H1 (cell line): Measurements from ENCODE around the gene ARHGAP32. TPM values are rescaled to one million over a fixed set of nuclear protein-coding genes. Genes with fewer than 3 reads are reported as not detected.

Experiments used
- CTCF ChIA-PET: fragments of 300-600 bp; sonication (Branson Sonifier 250); formaldehyde crosslinking; loops from one replicate; lab custom pipeline; 2021; ENCODE audit not compliant: partially characterized antibody; lab: Charles Lee
- POLR2A ChIA-PET: fragments of 300-600 bp; sonication (Branson Sonifier 250); formaldehyde crosslinking; loops from one replicate; lab custom pipeline; 2021; ENCODE audit warnings: inconsistent platforms; ENCODE audit not compliant: partially characterized antibody; lab: Charles Lee
- DNase-seq, 2 experiments: peaks; one replicate each; pipeline versions ENCODE4 v3.0.0 to v3.0.0-alpha.2; 2010 to 2022; ENCODE audit warnings: low spot score in 2 of 2, low read depth in 1 of 2, mixed read lengths in 1 of 2
- FAIRE-seq: peaks from 2 replicates; lab custom pipeline; 2011; peaks lifted over from hg19 to GRCh38; lab: Jason Lieb, UNC
- H2AFZ ChIP-seq: 2 replicates; pipeline ENCODE4 v1.8.1; 2012; ENCODE audit warnings: low read length, inconsistent platforms
- H2AK5ac ChIP-seq: 2 replicates; pipeline ENCODE4 v1.6.1; 2013; ENCODE audit warnings: low read depth, low read length
- H2BK120ac ChIP-seq: replicated peaks from 2 replicates; pipeline ENCODE3; 2013; ENCODE audit warnings: low read depth, low read length, inconsistent platforms
- H2BK12ac ChIP-seq: 2 replicates; pipeline ENCODE4 v1.6.1; 2013; ENCODE audit warnings: low read depth, low read length
- H2BK15ac ChIP-seq: 2 replicates; pipeline ENCODE4 v1.6.1; 2013; ENCODE audit warnings: low read length
- H2BK20ac ChIP-seq: 2 replicates; pipeline ENCODE4 v1.6.1; 2013; ENCODE audit warnings: low read length
- H2BK5ac ChIP-seq: 2 replicates; pipeline ENCODE4 v1.6.1; 2013; ENCODE audit warnings: low read depth, low read length
- H3K14ac ChIP-seq: 2 replicates; pipeline ENCODE4 v1.6.1; 2013; ENCODE audit warnings: inconsistent platforms; ENCODE audit not compliant: insufficient read length
- H3K18ac ChIP-seq: 2 replicates; pipeline ENCODE4 v1.6.1; 2013; ENCODE audit warnings: low read length; ENCODE audit errors: extremely low read depth
- H3K23ac ChIP-seq: 2 replicates; pipeline ENCODE4 v1.6.1; 2013; ENCODE audit warnings: inconsistent platforms; ENCODE audit not compliant: insufficient read length
- H3K23me2 ChIP-seq: 2 replicates; pipeline ENCODE4 v1.6.1; 2013; ENCODE audit warnings: low read depth, low read length
- H3K27ac ChIP-seq: 2 replicates; pipeline ENCODE4 v1.6.1; 2011; ENCODE audit warnings: low read depth, low read length, inconsistent platforms
- H3K27me3 ChIP-seq, 4 experiments: replicated peaks in 1 of 4; 1 replicate in 1 of 4; 2 replicates in 3 of 4; pipeline versions ENCODE4 v1.6.1 to v1.8.1; 2011 to 2013; ENCODE audit warnings: low read length in 3 of 4, mild to moderate bottlenecking in 3 of 4, inconsistent platforms in 2 of 4, mixed read lengths in 2 of 4, moderate library complexity in 1 of 4; ENCODE audit not compliant: control insufficient read depth in 3 of 4, insufficient read depth in 3 of 4; ENCODE audit errors: extremely low read depth in 1 of 4
- H3K36me3 ChIP-seq, 4 experiments: 2 replicates each; pipeline versions ENCODE4 v1.6.1 to v1.8.1; 2011 to 2013; ENCODE audit warnings: mild to moderate bottlenecking in 4 of 4, low read length in 3 of 4, moderate library complexity in 2 of 4, control low read depth in 1 of 4, inconsistent platforms in 1 of 4; ENCODE audit not compliant: insufficient read depth in 4 of 4, control insufficient read depth in 2 of 4
- H3K4ac ChIP-seq: replicated peaks from 2 replicates; pipeline ENCODE3; 2013; ENCODE audit warnings: low read length, low read depth, mixed read lengths, inconsistent platforms; ENCODE audit not compliant: insufficient read length
- H3K4me1 ChIP-seq, 4 experiments: replicated peaks in 1 of 4; 1 replicate in 1 of 4; 2 replicates in 3 of 4; pipeline versions ENCODE4 v1.6.1 to v1.8.1; 2011 to 2013; ENCODE audit warnings: low read length in 3 of 4, inconsistent platforms in 2 of 4, mixed read lengths in 1 of 4; ENCODE audit not compliant: insufficient read depth in 4 of 4, control insufficient read depth in 3 of 4
- H3K4me2 ChIP-seq, 2 experiments: 2 replicates each; pipeline versions ENCODE4 v1.6.1 to v1.8.1; 2011 to 2013; ENCODE audit warnings: low read depth in 2 of 2, low read length in 2 of 2, control low read depth in 1 of 2, inconsistent platforms in 1 of 2, mild to moderate bottlenecking in 1 of 2; ENCODE audit not compliant: insufficient read depth in 1 of 2
- H3K4me3 ChIP-seq, 4 experiments: fragments of 200-600, 300-600 bp in 1 of 4; sonication (generic), shearing (Covaris generic), sonication (Bioruptor Twin) in 1 of 4; 2 replicates each; pipeline versions ENCODE4 v1.5.1 to v1.8.1; 2011 to 2016; ENCODE audit warnings: low read length in 4 of 4, low read depth in 3 of 4, control low read depth in 2 of 4, inconsistent platforms in 2 of 4, mild to moderate bottlenecking in 2 of 4, mixed read lengths in 1 of 4, moderate library complexity in 1 of 4; ENCODE audit not compliant: insufficient read depth in 2 of 4; ENCODE audit errors: extremely low read depth in 1 of 4
- H3K56ac ChIP-seq: replicated peaks from 2 replicates; pipeline ENCODE3; 2013; ENCODE audit warnings: low read depth, mild to moderate bottlenecking, mixed read lengths, low read length, inconsistent platforms; ENCODE audit not compliant: insufficient read length
- H3K79me1 ChIP-seq: 2 replicates; pipeline ENCODE4 v1.6.1; 2013; ENCODE audit warnings: low read depth, low read length, control low read depth
- H3K79me2 ChIP-seq, 2 experiments: 2 replicates each; pipeline versions ENCODE4 v1.6.1 to v1.8.1; 2012 to 2013; ENCODE audit warnings: low read length in 2 of 2, mild to moderate bottlenecking in 2 of 2, inconsistent platforms in 1 of 2; ENCODE audit not compliant: insufficient read depth in 2 of 2, control insufficient read depth in 1 of 2
- H3K9ac ChIP-seq, 4 experiments: replicated peaks in 1 of 4; 1 replicate in 1 of 4; 2 replicates in 3 of 4; pipeline versions ENCODE4 v1.6.1 to v1.8.1; 2011 to 2013; ENCODE audit warnings: low read depth in 3 of 4, low read length in 3 of 4, control low read depth in 2 of 4, mild to moderate bottlenecking in 2 of 4, moderate library complexity in 2 of 4, inconsistent platforms in 1 of 4; ENCODE audit errors: extremely low read depth in 1 of 4
- H3K9me3 ChIP-seq, 2 experiments: 2 replicates each; pipeline versions ENCODE4 v1.6.1 to v1.8.1; 2012 to 2013; ENCODE audit warnings: mild to moderate bottlenecking in 2 of 2, moderate library complexity in 2 of 2, control low read depth in 1 of 2, inconsistent platforms in 1 of 2, low read depth in 1 of 2, low read length in 1 of 2, mixed read lengths in 1 of 2; ENCODE audit not compliant: insufficient read depth in 2 of 2
- H4K20me1 ChIP-seq, 2 experiments: replicated peaks in 1 of 2; 2 replicates each; pipeline versions ENCODE3 to v1.8.1; 2011 to 2013; ENCODE audit warnings: inconsistent platforms in 2 of 2, low read length in 2 of 2, mild to moderate bottlenecking in 1 of 2; ENCODE audit not compliant: insufficient read depth in 2 of 2, control insufficient read depth in 1 of 2
- H4K5ac ChIP-seq: 2 replicates; pipeline ENCODE4 v1.6.1; 2013; ENCODE audit warnings: low read length, low read depth, mixed read lengths, inconsistent platforms; ENCODE audit not compliant: insufficient read length
- H4K8ac ChIP-seq: 2 replicates; pipeline ENCODE4 v1.8.0; 2013; ENCODE audit warnings: mild to moderate bottlenecking, moderate library complexity, low read length, inconsistent platforms; ENCODE audit not compliant: insufficient read depth; ENCODE audit errors: extremely low read depth
- H4K91ac ChIP-seq: replicated peaks from 2 replicates; pipeline ENCODE3; 2013; ENCODE audit warnings: low read length, mixed read lengths, inconsistent platforms; ENCODE audit not compliant: insufficient read length
- BCL11A ChIP-seq, 2 experiments: IDR thresholded peaks; one replicate each; pipeline ENCODE4 v1.6.1; 2011; ENCODE audit warnings: low read depth in 2 of 2, low read length in 2 of 2, mild to moderate bottlenecking in 2 of 2
- CEBPB ChIP-seq: IDR thresholded peaks from 2 replicates; pipeline ENCODE4 v1.6.1; 2012; ENCODE audit warnings: low read depth, low read length
- CHD2 ChIP-seq: IDR thresholded peaks from 2 replicates; pipeline ENCODE4 v1.6.1; 2012; ENCODE audit warnings: low read length, improper control_type of control experiment
- CTBP2 ChIP-seq: IDR thresholded peaks from 2 replicates; pipeline ENCODE4 v1.7.0; 2011; ENCODE audit warnings: borderline replicate concordance, mild to moderate bottlenecking, moderate library complexity, mixed read lengths, low read length; ENCODE audit not compliant: insufficient read depth, insufficient read length
- GTF2F1 ChIP-seq: IDR thresholded peaks from 2 replicates; pipeline ENCODE4 v1.6.1; 2012; ENCODE audit warnings: low read depth, low read length, improper control_type of control experiment, borderline replicate concordance
- HDAC6 ChIP-seq: IDR thresholded peaks from one replicate; pipeline ENCODE4 v1.7.1; 2012; ENCODE audit warnings: low read depth, mild to moderate bottlenecking, inconsistent platforms, low read length, moderate library complexity
- POLR2A ChIP-seq, 2 experiments: IDR thresholded peaks; 1 replicate in 1 of 2; 2 replicates in 1 of 2; pipeline ENCODE4 v1.6.1; 2011; ENCODE audit warnings: low read depth in 2 of 2, low read length in 2 of 2, mild to moderate bottlenecking in 2 of 2; ENCODE audit errors: control extremely low read depth in 1 of 2
- POLR2AphosphoS5 ChIP-seq: IDR thresholded peaks from 2 replicates; pipeline ENCODE4 v1.6.1; 2011; ENCODE audit warnings: low read depth, low read length
- POU5F1 ChIP-seq: IDR thresholded peaks from 2 replicates; pipeline ENCODE4 v1.6.1; 2011; ENCODE audit warnings: low read depth, mild to moderate bottlenecking, low read length, moderate library complexity
- TAF1 ChIP-seq: IDR thresholded peaks from 2 replicates; pipeline ENCODE4 v1.6.1; 2011; ENCODE audit warnings: mild to moderate bottlenecking, low read depth, low read length
- TEAD4 ChIP-seq: IDR thresholded peaks from 2 replicates; pipeline ENCODE4 v1.6.1; 2012; ENCODE audit warnings: low read depth, low read length, inconsistent platforms, mixed read lengths
- ZNF274 ChIP-seq: IDR thresholded peaks from 2 replicates; pipeline ENCODE4 v1.7.0; 2012; ENCODE audit warnings: low read length, borderline replicate concordance; ENCODE audit errors: extremely low read depth
- WGBS, 2 experiments: shearing (Covaris generic) in 1 of 2; methylation state at CpG; one replicate each; pipeline versions ENCODE4 v1.1.6 to v1.1.7; 2013 to 2015; ENCODE audit warnings: low lambda C conversion rate in 2 of 2, mixed read lengths in 2 of 2, inconsistent platforms in 1 of 2, low coverage in 1 of 2, missing lambda C conversion rate in 1 of 2; ENCODE audit not compliant: insufficient replicate concordance in 2 of 2, insufficient coverage in 1 of 2, insufficient read length in 1 of 2; ENCODE audit errors: extremely low coverage in 1 of 2, missing lambda C conversion rate in 1 of 2; 5-methylcytosine and 5-hydroxymethylcytosine counted together
- polyA plus RNA-seq, 7 experiments: library from polyadenylated mRNA; depleted of rRNA in 3 of 7; stranded (reverse) in 5 of 7; unstranded in 2 of 7; fragments of >200 nt in 5 of 7; fragments of 200-250 nt in 2 of 7; gene quantifications; 1 replicate in 5 of 7; 2 replicates in 1 of 7; 4 replicates in 1 of 7; pipeline versions ENCODE4 v1.2.1 to v1.2.3, GENCODE V29; 2011 to 2013; ENCODE audit warnings: missing spikeins in 2 of 7, mixed read lengths in 2 of 7
- total RNA-seq: library from RNA; stranded (reverse); fragmentation: NEBNext Ultra II Directional; extraction: Animal tissue kit (Norgen Biotek cat#: 25700); gene quantifications from 2 replicates; pipeline ENCODE4 v1.2.1, GENCODE V29; 2021
- TF ChIP-seq, protein P1 (sequence below), 3 experiments: IDR thresholded peaks; 1 replicate in 2 of 3; 2 replicates in 1 of 3; pipeline versions ENCODE4 v1.5.1 to v1.6.1; 2011; ENCODE audit warnings: low read length in 3 of 3, mild to moderate bottlenecking in 3 of 3, inconsistent platforms in 2 of 3, low read depth in 1 of 3, moderate library complexity in 1 of 3; ENCODE audit not compliant: insufficient read depth in 1 of 3; ENCODE audit errors: control extremely low read depth in 1 of 3

ARHGAP32 gene
- total and polyA plus RNA-seq, 2 of the 8 experiments (the other 6 are each of a cell fraction or from before 2014, with no cell fraction given), result 13.7 to 30.0 TPM

DNA sequence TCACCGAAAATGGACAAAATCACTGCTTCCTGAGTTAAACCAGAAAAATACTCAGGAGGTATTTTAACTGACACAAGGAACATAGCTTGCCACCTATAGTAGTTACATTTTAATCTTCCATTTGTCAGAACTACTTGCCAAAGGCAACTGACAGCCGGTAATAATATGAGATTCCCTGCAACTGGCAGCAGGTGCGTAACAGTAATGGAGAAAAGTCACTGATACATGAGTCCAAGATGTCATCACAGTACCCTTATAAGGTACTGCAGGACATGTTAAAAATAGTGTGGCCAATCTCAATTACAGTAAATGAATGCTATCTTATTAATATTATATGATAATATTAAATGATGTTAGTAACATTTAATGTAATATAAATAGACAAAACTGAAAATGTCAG lies 21.1 kb upstream of the ARHGAP32 start:
- Histone ChIP-seq H3K79me1 (no peaks in the 10 kb centered on the region; the same call in 1 of the 2 replicates), H4K20me1 (no peaks in the 10 kb centered on the region), H3K14ac (no peak overlapping the region), H3K56ac (no peak overlapping the region), H2BK12ac (no peak overlapping the region), H3K9me3 (no peaks in the 10 kb centered on the region), H2BK120ac (no peak overlapping the region), H2AK5ac (no peak overlapping the region), H3K36me3 (no peaks in the 10 kb centered on the region), H2AFZ (no peak overlapping the region), H3K4ac (no peak overlapping the region), H3K27me3 (no peaks in the 10 kb centered on the region), H3K79me2 (peaks cover 0 to 57% of the 10 kb centered on the region in 2 experiments; a peak in 3 of 4 replicates), H3K27ac (no peak overlapping the region), H2BK15ac (no peak overlapping the region), H3K23ac (no peak overlapping the region), H2BK5ac (no peak overlapping the region), H3K9ac (no peak overlapping the region), H4K8ac (no peak overlapping the region), H3K4me3 (no peak overlapping the region), H3K23me2 (no peaks in the 10 kb centered on the region), H2BK20ac (no peak overlapping the region), H4K91ac (no peak overlapping the region), H3K4me1 (peaks cover 5 to 37% (median 21%) of the 10 kb centered on the region in 4 experiments; a peak in 5 of 7 replicates), H3K18ac (no peak overlapping the region), H3K4me2 (no peak overlapping the region), H4K5ac (no peak overlapping the region)
- DNase-seq (no peak), FAIRE-seq (no peak)
- 86% methylated on average over 3 of the region's 3 CpGs; no CpG with 5 or more reads in 1 of the 2 experiments for WGBS, 2 experiments
- CTCF ChIA-PET, result no interaction called here
- POLR2A ChIA-PET, result no interaction called here
- TF ChIP-seq GTF2F1, result no peak
- no peak for TF ChIP-seq HDAC6
- no peak for TF ChIP-seq BCL11A (IDR thresholded peaks at IDR 0.05; ENCODE audit: low read depth in 2 of 2, low read length in 2 of 2)
- TF ChIP-seq, protein P1, sequence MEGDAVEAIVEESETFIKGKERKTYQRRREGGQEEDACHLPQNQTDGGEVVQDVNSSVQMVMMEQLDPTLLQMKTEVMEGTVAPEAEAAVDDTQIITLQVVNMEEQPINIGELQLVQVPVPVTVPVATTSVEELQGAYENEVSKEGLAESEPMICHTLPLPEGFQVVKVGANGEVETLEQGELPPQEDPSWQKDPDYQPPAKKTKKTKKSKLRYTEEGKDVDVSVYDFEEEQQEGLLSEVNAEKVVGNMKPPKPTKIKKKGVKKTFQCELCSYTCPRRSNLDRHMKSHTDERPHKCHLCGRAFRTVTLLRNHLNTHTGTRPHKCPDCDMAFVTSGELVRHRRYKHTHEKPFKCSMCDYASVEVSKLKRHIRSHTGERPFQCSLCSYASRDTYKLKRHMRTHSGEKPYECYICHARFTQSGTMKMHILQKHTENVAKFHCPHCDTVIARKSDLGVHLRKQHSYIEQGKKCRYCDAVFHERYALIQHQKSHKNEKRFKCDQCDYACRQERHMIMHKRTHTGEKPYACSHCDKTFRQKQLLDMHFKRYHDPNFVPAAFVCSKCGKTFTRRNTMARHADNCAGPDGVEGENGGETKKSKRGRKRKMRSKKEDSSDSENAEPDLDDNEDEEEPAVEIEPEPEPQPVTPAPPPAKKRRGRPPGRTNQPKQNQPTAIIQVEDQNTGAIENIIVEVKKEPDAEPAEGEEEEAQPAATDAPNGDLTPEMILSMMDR (IDR thresholded peaks at IDR 0.05; ENCODE audit: control extremely low read depth in 1 of 3, insufficient read depth in 1 of 3, low read depth in 1 of 3, low read length in 3 of 3), result no peak
- TF ChIP-seq POLR2A (IDR thresholded peaks at IDR 0.05; ENCODE audit: control extremely low read depth in 1 of 2, low read depth in 2 of 2, low read length in 2 of 2), result no peak
- TF ChIP-seq POLR2AphosphoS5, result no peak
- no peak for TF ChIP-seq TAF1
- TF ChIP-seq TEAD4, result no peak
- TF ChIP-seq CEBPB, result no peak
- no peak for TF ChIP-seq CHD2
- no peak for TF ChIP-seq POU5F1
- no peak for TF ChIP-seq ZNF274
- no peak for TF ChIP-seq CTBP2
